ENCODE data around the gene TTC3. TPM values are rescaled to one million over a fixed set of nuclear protein-coding genes. Genes with fewer than 3 reads are reported as not detected.
A peak's percentile ranks its signal among the peaks of the same experiment; 100 is the strongest.

The TTC3 gene
- total and polyA plus RNA-seq, 2 of the 13 experiments (the other 11 are each of a cell fraction or from before 2014, with no cell fraction given) = 55.7 to 108 TPM

DNA sequence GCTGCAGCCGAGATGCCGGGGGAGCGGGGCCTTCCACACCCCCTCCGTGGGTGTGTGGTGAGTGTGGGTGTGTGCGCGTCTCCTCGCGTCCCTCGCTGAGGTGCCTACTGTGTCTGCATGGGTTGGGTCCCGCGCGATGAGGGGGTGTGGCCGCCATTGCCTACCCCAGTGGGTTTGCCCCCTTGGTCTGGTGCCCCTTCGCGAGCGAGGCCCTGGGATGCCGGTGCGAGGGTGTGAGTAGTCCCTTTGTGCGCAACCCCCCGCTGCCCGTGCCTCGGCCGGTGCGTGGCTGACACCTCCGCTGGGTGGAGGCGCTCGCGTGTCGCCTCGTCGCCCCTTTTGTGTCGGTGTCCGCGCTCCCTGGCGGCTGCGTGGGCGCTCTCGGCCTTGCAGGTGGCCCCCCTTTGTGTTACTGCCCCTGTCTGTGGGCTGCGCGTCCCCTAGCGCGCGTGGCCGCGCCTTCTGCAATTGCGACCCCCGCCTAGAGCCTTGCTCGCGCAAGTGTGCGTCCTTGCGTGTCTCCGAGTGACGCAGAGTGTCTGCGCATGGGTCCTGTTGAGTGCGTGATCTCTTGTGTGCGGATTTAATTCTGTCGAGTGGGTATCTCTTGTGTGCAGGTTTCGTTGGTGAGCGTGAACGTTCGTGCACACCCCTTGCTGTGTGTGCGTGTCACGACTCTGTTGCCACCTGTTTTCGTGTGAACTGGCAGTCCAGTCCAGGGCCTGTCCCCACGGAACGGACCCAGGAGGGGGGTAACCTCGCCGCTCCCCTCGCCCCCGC, 553 bp downstream of the TTC3 start (continued):
- TF ChIP-seq, protein P1, sequence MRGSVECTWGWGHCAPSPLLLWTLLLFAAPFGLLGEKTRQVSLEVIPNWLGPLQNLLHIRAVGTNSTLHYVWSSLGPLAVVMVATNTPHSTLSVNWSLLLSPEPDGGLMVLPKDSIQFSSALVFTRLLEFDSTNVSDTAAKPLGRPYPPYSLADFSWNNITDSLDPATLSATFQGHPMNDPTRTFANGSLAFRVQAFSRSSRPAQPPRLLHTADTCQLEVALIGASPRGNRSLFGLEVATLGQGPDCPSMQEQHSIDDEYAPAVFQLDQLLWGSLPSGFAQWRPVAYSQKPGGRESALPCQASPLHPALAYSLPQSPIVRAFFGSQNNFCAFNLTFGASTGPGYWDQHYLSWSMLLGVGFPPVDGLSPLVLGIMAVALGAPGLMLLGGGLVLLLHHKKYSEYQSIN (CRISPR knock-in tag; IDR thresholded peaks at IDR 0.05; ENCODE audit: borderline replicate concordance) = no peak
- TF ChIP-seq PITX1 (CRISPR knock-in tag; IDR thresholded peaks at IDR 0.05) = 0 out of 2 replicates have a peak, but pooled peaks have one; percentile 13
- TF ChIP-seq, protein P2, sequence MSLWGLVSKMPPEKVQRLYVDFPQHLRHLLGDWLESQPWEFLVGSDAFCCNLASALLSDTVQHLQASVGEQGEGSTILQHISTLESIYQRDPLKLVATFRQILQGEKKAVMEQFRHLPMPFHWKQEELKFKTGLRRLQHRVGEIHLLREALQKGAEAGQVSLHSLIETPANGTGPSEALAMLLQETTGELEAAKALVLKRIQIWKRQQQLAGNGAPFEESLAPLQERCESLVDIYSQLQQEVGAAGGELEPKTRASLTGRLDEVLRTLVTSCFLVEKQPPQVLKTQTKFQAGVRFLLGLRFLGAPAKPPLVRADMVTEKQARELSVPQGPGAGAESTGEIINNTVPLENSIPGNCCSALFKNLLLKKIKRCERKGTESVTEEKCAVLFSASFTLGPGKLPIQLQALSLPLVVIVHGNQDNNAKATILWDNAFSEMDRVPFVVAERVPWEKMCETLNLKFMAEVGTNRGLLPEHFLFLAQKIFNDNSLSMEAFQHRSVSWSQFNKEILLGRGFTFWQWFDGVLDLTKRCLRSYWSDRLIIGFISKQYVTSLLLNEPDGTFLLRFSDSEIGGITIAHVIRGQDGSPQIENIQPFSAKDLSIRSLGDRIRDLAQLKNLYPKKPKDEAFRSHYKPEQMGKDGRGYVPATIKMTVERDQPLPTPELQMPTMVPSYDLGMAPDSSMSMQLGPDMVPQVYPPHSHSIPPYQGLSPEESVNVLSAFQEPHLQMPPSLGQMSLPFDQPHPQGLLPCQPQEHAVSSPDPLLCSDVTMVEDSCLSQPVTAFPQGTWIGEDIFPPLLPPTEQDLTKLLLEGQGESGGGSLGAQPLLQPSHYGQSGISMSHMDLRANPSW (CRISPR knock-in tag; IDR thresholded peaks at IDR 0.05; ENCODE audit: borderline replicate concordance) = no peak
- TF ChIP-seq, protein P3, sequence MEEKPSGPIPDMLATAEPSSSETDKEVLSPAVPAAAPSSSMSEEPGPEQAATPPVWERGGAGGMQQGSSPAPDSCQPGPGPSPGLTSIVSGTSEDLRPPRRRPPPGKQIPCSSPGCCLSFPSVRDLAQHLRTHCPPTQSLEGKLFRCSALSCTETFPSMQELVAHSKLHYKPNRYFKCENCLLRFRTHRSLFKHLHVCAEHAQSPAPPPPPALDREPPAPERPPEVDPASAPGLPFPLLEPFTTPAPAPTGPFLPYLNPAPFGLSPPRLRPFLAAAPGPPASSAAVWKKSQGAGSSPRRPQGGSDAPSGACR (CRISPR knock-in tag; IDR thresholded peaks at IDR 0.05) = peak; percentile 51; the same call in 1 of the 2 replicates
- TF ChIP-seq TCF7L2 (IDR thresholded peaks at IDR 0.05; ENCODE audit: low read depth, low read length) = no peak
- 0 out of 2 replicates have a peak, but pooled peaks have one; percentile 33 for TF ChIP-seq ZNF143 (CRISPR knock-in tag; IDR thresholded peaks at IDR 0.05)
- TF ChIP-seq TBX2 (CRISPR knock-in tag; IDR thresholded peaks at IDR 0.05; ENCODE audit: borderline replicate concordance) = peak; percentile 57; the same call in 1 of the 2 replicates
- peak; percentile 29 for TF ChIP-seq SPEN (CRISPR knock-in tag; IDR thresholded peaks at IDR 0.05; ENCODE audit: low read depth)
- TF ChIP-seq KDM1A (CRISPR knock-in tag; IDR thresholded peaks at IDR 0.05) = 0 out of 2 replicates have a peak, but pooled peaks have one; percentile 29
- TF ChIP-seq, protein P4, sequence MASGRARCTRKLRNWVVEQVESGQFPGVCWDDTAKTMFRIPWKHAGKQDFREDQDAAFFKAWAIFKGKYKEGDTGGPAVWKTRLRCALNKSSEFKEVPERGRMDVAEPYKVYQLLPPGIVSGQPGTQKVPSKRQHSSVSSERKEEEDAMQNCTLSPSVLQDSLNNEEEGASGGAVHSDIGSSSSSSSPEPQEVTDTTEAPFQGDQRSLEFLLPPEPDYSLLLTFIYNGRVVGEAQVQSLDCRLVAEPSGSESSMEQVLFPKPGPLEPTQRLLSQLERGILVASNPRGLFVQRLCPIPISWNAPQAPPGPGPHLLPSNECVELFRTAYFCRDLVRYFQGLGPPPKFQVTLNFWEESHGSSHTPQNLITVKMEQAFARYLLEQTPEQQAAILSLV (CRISPR knock-in tag; IDR thresholded peaks at IDR 0.05; ENCODE audit: borderline replicate concordance) = peak; percentile 41; the same call in 1 of the 2 replicates
- TF ChIP-seq, protein P5, sequence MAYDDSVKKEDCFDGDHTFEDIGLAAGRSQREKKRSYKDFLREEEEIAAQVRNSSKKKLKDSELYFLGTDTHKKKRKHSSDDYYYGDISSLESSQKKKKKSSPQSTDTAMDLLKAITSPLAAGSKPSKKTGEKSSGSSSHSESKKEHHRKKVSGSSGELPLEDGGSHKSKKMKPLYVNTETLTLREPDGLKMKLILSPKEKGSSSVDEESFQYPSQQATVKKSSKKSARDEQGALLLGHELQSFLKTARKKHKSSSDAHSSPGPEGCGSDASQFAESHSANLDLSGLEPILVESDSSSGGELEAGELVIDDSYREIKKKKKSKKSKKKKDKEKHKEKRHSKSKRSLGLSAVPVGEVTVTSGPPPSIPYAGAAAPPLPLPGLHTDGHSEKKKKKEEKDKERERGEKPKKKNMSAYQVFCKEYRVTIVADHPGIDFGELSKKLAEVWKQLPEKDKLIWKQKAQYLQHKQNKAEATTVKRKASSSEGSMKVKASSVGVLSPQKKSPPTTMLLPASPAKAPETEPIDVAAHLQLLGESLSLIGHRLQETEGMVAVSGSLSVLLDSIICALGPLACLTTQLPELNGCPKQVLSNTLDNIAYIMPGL (CRISPR knock-in tag; IDR thresholded peaks at IDR 0.05; ENCODE audit: borderline replicate concordance in 1 of 2, low read depth in 1 of 2) = peak in 1 of 2 experiments; percentile 92; a peak in 3 of 4 replicates
- TF ChIP-seq HOXA9 (CRISPR knock-in tag; IDR thresholded peaks at IDR 0.05; ENCODE audit: borderline replicate concordance) = 0 out of 2 replicates have a peak, but pooled peaks have one; percentile 59
- TF ChIP-seq RAD21 (CRISPR knock-in tag; IDR thresholded peaks at IDR 0.05) = no peak
- TF ChIP-seq, protein P6, sequence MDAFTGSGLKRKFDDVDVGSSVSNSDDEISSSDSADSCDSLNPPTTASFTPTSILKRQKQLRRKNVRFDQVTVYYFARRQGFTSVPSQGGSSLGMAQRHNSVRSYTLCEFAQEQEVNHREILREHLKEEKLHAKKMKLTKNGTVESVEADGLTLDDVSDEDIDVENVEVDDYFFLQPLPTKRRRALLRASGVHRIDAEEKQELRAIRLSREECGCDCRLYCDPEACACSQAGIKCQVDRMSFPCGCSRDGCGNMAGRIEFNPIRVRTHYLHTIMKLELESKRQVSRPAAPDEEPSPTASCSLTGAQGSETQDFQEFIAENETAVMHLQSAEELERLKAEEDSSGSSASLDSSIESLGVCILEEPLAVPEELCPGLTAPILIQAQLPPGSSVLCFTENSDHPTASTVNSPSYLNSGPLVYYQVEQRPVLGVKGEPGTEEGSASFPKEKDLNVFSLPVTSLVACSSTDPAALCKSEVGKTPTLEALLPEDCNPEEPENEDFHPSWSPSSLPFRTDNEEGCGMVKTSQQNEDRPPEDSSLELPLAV (CRISPR knock-in tag; conservative IDR thresholded peaks at IDR 0.05; ENCODE audit: low read depth) = no peak
- TF ChIP-seq ZNF329 (CRISPR knock-in tag; IDR thresholded peaks at IDR 0.05; ENCODE audit: low read depth) = 0 out of 2 replicates have a peak, but pooled peaks have one; percentile 2

All from HepG2 (cell line).